Muscle of back (tissue), 11 donors: ENCODE results near the gene MYLK4. TPM values are rescaled to one million over a fixed set of nuclear protein-coding genes. Genes with fewer than 3 reads are reported as not detected.
A peak's percentile ranks its signal among the peaks of the same experiment; 100 is the strongest.

Source experiments
- DNase-seq, 3 donors: peaks; one replicate each; pipeline versions ENCODE4 v3.0.0 to v3.0.0-alpha.2; 2013
- polyA plus RNA-seq, 10 donors: library from polyadenylated mRNA; unstranded; fragments of 120-200 nt; gene quantifications; one replicate each; pipeline ENCODE4 v1.2.1, GENCODE V29; 2013; ENCODE audit not compliant: insufficient read length in 10 of 10

MYLK4 gene
- polyA plus RNA-seq, 10 donors, result 5.0 to 11.7 (median 6.9) TPM

DNA sequence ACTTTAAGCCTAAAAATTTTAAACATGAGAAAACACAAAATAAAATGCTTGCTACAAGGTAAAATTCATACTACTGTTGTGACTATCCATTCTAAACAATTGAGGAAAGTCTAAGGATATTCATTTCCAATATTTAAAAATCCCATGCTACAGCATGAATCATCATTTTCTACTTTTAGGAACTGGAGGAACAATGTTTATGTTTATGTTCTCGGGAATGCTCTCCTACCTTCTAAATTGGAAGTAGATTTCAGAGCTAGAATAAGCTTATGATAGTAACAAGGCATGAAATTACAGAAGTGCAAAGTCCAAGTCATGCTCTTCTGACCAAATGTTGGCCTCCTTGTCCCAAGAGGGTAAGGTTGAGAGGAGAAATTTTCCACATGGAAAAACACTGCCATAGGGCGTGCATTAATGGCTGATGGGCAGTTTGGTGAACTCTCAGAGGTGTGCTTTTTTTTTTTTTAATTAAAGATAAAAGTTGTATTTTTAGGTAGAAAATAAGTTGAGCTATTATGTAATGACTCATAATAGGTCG lies 6.0 kb upstream of the MYLK4 start:
- no peak for DNase-seq

DNA sequence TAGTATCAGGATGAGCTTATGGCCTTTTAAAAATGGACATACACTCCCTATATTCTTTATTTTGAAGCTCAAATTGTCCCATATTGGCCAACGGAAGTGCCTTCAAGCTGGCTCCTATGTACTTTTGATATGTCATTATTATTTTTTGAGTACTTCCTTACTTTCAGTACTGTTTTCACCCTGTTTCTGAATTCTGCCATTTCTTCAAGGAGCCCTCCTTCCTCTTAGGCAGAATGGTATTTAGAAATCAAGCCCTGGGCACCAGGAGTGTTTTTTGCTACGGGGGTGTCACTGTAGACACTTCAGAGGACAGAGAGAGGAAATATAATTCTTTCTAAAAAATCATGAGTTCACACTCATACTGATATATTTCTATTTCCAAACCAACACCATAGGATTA lies 5.5 kb upstream of the MYLK4 start:
- DNase-seq, result no peak

GRCh38 chr6:2755456-2755855 lies 4.7 kb upstream of the MYLK4 start:
- no peak for DNase-seq

DNA sequence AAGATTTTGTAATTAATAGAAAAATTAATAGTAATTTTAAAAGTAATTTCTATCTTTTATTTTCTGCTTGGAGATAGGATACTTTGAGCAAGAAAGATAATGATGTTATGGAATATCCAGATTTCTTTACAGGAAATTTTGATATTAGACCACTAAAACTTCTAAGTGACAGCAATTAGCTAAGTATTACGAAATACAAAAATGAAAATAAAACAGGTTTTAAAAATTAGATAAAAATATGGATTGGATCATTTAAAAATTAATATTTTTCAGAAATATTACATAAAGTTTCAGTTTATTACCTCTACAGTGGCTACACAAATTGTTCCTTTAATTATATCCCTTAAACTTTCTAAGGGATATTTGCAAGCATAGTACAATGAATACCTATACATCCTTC lies 4.2 kb upstream of the MYLK4 start:
- DNase-seq, result no peak

DNA sequence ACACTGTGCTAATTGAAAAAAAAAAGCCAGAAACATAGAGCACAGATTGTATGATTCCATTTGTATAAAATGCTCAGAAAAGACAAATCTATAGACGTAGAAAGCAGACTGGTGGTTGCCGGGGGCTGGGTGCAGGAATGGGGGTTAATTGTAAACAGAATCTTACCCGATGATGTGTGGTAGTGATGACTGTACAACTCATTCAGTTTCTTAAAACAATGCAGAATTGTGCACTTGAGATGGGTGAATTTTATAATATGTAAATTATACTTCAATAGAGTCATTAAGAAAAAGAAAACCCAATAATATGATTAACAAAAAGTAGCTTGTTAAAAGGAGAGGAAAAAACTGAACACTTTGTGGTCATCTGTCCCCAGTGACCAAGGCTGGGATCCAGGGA lies 3.7 kb upstream of the MYLK4 start:
- no peak for DNase-seq

DNA sequence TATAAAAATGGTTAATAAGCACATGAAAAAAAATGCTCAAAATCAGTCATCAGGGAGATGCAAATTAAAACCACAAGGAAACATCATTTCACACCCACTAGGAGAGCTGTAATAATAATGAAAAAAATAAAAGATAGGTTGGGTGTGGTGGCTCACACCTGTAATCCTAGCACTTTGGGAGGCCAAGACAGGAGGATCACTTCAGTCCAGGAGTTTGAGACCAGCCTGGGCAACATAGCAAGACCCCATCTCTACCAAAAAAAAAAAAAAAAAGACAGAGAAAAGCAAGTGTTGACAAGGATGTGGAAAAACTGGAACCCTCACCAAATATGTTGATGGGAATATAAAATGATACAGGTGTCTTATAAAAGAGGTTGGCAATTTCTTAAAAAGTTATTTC lies 3.0 kb upstream of the MYLK4 start:
- no peak for DNase-seq

DNA sequence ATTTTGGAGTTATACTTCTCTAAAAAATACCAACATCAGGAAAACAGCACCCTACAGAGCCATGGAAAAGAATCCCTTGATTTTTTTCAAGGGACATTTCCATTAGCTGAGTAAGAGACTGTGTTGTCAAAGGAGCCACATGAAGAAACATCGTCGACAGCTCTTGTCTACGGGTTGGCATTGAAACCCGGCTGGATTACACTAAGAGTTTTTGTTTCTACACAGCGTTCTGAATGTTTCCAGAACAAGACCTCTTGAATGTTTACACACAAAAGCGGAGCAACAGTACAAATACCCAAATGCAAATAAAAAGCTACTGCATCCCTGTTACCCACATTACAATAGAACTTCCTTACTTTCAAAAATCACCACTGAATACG lies 2.4 kb upstream of the MYLK4 start:
- DNase-seq, result no peak

- no peak for DNase-seq
Observed at GRCh38 chr6:2752477-2753109, 1.9 kb upstream of the MYLK4 start.

DNA sequence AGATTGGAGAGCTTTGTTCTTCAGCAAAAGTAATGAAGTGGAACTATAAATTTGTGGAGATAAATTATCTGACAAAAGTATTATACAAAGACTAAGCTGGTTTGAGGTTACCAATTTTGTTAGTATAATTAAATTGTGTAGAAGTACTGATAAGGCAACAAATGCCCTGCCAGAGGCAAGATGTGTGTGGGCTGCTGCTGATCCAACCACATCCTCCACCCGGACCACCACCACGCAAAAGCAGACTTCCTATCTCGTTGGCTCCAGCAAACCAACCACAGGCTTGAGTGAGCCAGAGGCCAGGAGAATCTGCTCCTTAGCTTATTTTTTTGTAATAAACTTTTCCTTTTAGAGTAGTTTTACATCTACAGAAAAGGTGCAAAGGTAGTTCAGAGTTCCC lies 1.1 kb upstream of the MYLK4 start:
- DNase-seq, result no peak

DNA sequence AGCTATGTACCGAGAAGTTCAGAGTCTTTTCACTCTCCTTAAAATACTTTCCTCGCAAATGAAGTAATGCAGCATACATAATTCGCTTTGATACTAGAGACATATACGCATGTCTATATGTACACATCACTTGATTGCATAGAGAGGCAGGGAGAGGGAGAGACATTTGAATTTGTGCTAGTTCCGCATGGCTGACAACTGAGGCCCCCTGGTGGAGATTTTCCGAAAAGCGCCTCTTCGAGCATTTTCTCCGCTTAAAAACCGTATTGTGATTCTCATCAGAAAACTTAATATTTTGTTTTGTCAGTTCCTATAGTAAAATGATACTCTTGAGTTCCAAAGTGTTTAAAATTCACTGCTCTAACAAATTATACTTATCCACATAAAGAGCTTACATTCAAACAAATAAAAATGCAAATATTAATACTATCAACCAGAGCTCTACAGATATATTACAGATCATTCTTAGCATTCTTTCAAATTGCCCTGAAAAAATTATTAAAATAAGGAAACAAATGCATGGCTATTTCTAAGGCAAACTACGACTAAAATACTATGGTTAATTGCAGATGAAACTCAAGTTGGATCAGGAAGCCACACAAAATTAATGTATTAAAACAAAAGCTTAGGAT lies 637 bp downstream of the MYLK4 start:
- DNase-seq, result peak; percentile 53 to 85 (median 79)

DNA sequence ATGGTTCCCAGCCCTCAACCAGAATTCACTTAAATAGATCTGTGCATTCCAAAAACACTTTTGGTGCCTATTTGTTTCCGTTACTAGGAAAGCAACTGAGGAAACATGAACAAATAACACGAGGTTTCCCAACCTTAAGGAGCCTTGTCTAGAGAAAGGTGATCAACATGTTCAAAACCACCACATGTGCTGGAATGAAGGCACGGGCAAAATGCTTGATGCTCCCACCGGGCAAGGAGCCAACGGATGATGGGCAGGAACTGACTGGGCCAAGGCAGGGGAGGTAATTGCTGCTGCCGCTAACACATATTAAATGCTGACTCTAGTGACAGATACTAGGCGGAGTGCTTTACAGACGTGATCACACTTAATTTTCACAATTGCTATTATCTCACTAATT lies 2.5 kb downstream of the MYLK4 start:
- DNase-seq, result no peak

DNA sequence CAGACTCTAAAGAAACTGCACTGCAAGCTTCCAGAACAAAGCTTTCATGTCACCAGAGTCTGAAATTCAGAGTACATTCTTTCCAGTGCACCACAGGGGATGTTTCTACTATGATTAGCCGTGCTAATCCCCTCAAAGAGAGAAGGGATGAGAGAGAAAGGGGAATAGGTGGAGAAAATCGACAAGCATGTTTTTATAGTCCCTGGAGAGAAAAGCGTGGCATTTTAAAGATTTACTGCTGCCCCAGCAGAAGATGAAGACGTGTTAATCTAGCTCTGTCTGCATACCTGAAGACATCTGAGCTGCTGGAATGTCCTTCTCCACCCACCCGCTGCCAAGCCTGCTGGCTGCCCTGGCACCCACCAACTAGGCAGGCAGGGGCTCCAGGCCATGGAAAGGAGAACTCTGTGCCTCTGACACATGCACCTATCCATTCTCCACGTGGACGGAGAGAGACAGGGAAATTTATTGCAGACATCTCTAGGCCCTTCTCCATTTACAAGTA lies 4.1 kb downstream of the MYLK4 start:
- peak in 1 of 3 donors; percentile 57 for DNase-seq

GRCh38 chr6:2745246-2745645 lies 5.5 kb downstream of the MYLK4 start:
- DNase-seq, result no peak

GRCh38 chr6:2744778-2745177 lies 5.9 kb downstream of the MYLK4 start:
- DNase-seq, result no peak

DNA sequence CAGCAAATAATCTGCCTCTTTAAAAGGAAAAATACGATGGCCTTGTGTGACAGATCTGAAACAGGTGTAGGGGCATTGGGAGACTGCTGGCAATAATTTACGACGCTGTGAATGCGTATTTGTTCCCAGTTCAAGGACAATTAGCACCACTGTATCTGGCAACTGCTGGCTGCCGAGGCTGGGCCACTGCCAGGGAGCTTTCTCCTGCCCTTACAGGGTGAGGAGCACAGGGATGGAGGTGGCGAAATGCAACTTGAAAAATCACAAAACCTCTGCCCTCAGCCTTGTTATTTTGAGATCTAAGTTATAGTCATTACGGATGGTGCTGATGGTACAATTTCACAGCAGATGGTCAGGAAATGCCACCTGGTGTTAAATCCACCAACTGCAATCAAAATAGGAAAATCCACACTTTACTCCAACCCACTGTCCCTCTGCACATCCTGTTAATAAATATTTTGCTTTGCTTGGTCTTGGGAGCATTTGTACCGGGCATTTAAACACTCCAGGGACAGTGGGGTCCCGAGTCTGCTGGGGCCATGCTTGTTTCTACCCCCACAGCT lies 6.4 kb downstream of the MYLK4 start:
- DNase-seq, result peak in 1 of 3 donors; percentile 41

GRCh38 chr6:2743280-2744208 lies 7.2 kb downstream of the MYLK4 start:
- peak in 1 of 3 donors; percentile 10 for DNase-seq

GRCh38 chr6:2741756-2742155 lies 9.0 kb downstream of the MYLK4 start:
- no peak for DNase-seq

GRCh38 chr6:2740581-2740980 lies 10.1 kb downstream of the MYLK4 start:
- DNase-seq, result no peak

DNA sequence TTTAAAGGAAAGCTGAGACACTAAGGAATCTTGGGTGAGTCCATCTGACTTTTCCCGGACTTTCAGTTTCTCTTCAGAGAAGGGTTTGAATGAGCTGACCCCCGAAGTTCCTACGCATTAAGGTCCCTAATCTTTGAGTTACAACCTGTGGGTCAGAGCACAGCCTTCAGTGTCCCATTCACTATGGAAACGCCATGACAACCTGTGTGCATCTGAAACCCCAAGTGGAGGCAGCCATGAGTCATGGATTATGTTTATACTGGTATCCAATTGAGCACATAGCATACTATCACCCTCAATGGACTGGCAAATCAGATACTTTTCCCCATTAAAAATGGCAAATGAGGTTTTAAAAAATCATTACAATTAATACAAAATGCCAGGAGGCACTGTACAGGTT lies 11.4 kb downstream of the MYLK4 start:
- DNase-seq, result no peak

DNA sequence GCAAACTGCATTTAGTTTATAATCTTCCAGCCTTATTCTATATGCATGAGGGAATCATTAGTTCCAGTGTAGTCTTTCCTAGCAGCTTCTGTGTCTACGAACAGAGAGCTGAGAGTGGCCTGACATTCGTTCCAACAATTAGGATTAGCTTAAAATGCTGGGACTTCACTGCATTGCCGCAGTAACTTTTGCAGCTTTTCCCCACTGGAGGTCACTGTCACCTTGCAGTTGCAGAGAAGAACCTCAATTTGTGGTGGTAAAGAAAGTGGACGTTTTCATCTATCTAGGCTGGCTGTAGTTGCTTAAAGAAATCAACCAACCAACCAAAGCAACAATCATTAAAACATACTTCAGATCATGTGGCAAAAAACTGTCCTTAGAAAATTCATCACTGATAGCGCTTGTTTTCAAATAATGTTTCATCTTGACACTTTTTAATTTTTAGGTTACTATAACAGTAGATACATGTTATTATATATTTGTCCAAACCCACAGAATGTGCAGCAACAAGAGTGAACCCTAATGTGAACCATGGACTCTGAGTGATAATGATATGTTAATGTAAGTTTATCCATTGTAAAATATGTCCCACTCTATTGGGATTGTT lies 12.2 kb downstream of the MYLK4 start:
- peak; percentile 47 to 78 (median 65) for DNase-seq

DNA sequence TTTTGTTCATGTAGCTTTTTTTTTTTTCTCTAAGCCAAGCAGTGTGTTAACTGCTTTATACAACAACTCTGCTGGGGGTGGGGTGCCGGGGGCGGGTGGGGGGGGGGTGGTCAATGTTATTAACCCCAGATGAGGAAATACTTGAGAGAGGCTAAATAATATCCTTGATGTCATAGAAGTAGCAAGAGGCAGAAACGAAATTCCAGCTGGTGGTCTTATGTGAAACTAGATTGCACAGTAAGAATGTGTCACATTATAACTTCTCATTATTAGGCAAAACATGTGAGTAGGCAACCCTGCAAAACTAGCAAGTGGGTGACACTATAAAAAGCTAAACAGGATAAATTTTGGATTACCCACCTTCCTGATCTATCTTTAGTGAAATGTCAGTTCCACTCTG lies 12.8 kb downstream of the MYLK4 start:
- DNase-seq, result no peak
